Endothelial cell of umbilical vein (primary cell): ENCODE data around the gene CDK17. TPM values are rescaled to one million over a fixed set of nuclear protein-coding genes. Genes with fewer than 3 reads are reported as not detected.

Source experiments
- BruUV-seq: library from RNA; stranded (reverse); fragments of 400-500 nt; replicated peaks from 2 replicates; lab custom pipeline; 2021; lab: Mats Ljungman, UMichigan
- CTCF ChIA-PET: fragments of 300-600, 350-600 bp; sonication (Branson Sonifier 250); formaldehyde crosslinking; loops from one replicate; lab custom pipeline; 2021; ENCODE audit warnings: antibody characterized with exemption, inconsistent platforms; lab: Charles Lee
- POLR2A ChIA-PET: fragments of 300-600, 350-600 bp; sonication (Branson Sonifier 250); formaldehyde crosslinking; loops from one replicate; lab custom pipeline; 2021; ENCODE audit warnings: antibody characterized with exemption, inconsistent platforms; lab: Charles Lee
- DNase-seq: peaks from one replicate; pipeline ENCODE4 v3.0.0-alpha.2; 2011; ENCODE audit warnings: low read depth, low spot score
- FAIRE-seq: peaks from 2 replicates; lab custom pipeline; 2011; peaks lifted over from hg19 to GRCh38; lab: Jason Lieb, UNC
- H2AFZ ChIP-seq: 2 replicates; pipeline ENCODE4 v1.6.0; 2012; ENCODE audit warnings: low read depth, low read length, control low read depth, inconsistent platforms
- H3K27ac ChIP-seq: 2 replicates; pipeline ENCODE4 v1.5.1; 2011; ENCODE audit warnings: low read depth, mild to moderate bottlenecking, control low read depth, low read length, moderate library complexity; ENCODE audit not compliant: insufficient read depth
- H3K27me3 ChIP-seq, 2 experiments: 2 replicates each; pipeline versions ENCODE4 v1.6.0 to v1.6.1; 2011; ENCODE audit warnings: low read length in 2 of 2, mixed read lengths in 1 of 2; ENCODE audit not compliant: control insufficient read depth in 2 of 2, insufficient read depth in 2 of 2
- H3K36me3 ChIP-seq, 2 experiments: 2 replicates in 1 of 2; 3 replicates in 1 of 2; pipeline ENCODE4 v1.5.1; 2011; ENCODE audit warnings: low read length in 2 of 2, mild to moderate bottlenecking in 1 of 2, moderate library complexity in 1 of 2; ENCODE audit not compliant: control insufficient read depth in 2 of 2, insufficient read depth in 2 of 2; ENCODE audit errors: extremely low read depth in 1 of 2
- H3K4me1 ChIP-seq: 3 replicates; pipeline ENCODE4 v1.5.1; 2011; ENCODE audit warnings: mild to moderate bottlenecking, low read length; ENCODE audit not compliant: control insufficient read depth, insufficient read depth; ENCODE audit errors: extremely low read depth
- H3K4me2 ChIP-seq: 2 replicates; pipeline ENCODE4 v1.6.1; 2011; ENCODE audit warnings: low read length, control low read depth, mixed read lengths; ENCODE audit not compliant: insufficient read depth
- H3K4me3 ChIP-seq, 3 experiments: fragments of 200-600 bp in 1 of 3; sonication (generic), shearing (Covaris generic) in 1 of 3; replicated peaks in 1 of 3; 2 replicates each; pipeline ENCODE4 v1.5.1; 2011 to 2016; ENCODE audit warnings: control low read depth in 3 of 3, low read length in 3 of 3, mild to moderate bottlenecking in 2 of 3, inconsistent platforms in 1 of 3, low read depth in 1 of 3, moderate library complexity in 1 of 3; ENCODE audit not compliant: insufficient read depth in 1 of 3
- H3K79me2 ChIP-seq: 2 replicates; pipeline ENCODE4 v1.6.0; 2012; ENCODE audit warnings: low read length, inconsistent platforms; ENCODE audit not compliant: control insufficient read depth, insufficient read depth
- H3K9ac ChIP-seq: replicated peaks from 2 replicates; pipeline ENCODE3; 2011; ENCODE audit warnings: low read length, control low read depth; ENCODE audit not compliant: insufficient read depth; ENCODE audit errors: extremely low read depth
- H3K9me1 ChIP-seq: replicated peaks from 3 replicates; pipeline ENCODE4 v1.6.0; 2011; ENCODE audit warnings: mild to moderate bottlenecking, low read length; ENCODE audit not compliant: control insufficient read depth, insufficient read depth; ENCODE audit errors: extremely low read depth
- H3K9me3 ChIP-seq: replicated peaks from 2 replicates; pipeline ENCODE4 v1.5.1; 2012; ENCODE audit warnings: low read length, inconsistent platforms; ENCODE audit not compliant: control insufficient read depth, insufficient read depth
- H4K20me1 ChIP-seq: replicated peaks from 2 replicates; pipeline ENCODE3; 2011; ENCODE audit warnings: mild to moderate bottlenecking, low read length; ENCODE audit not compliant: control insufficient read depth, insufficient read depth; ENCODE audit errors: extremely low read depth
- JUN ChIP-seq: IDR thresholded peaks from 2 replicates; pipeline ENCODE4 v1.6.1; 2011; ENCODE audit warnings: borderline replicate concordance, low read depth; ENCODE audit not compliant: insufficient read length, insufficient read depth
- MYC ChIP-seq: IDR thresholded peaks from one replicate; pipeline ENCODE4 v1.6.1; 2011; ENCODE audit warnings: mild to moderate bottlenecking, low read depth, low read length
- POLR2A ChIP-seq: IDR thresholded peaks from 2 replicates; pipeline ENCODE4 v1.6.1; 2012; ENCODE audit warnings: low read depth, mild to moderate bottlenecking, control low read depth, low read length
- POLR2AphosphoS5 ChIP-seq: IDR thresholded peaks from 2 replicates; pipeline ENCODE4 v1.6.1; 2012; ENCODE audit warnings: low read depth, mild to moderate bottlenecking, control low read depth, low read length, moderate library complexity; ENCODE audit not compliant: insufficient read depth
- dilution Hi-C: fragments of 300-500 bp; cut with MboI; formaldehyde crosslinking; loops from one replicate; pipeline ENCODE4 v1.15.0; 2019; ENCODE audit warnings: low sequenced_read_pairs; ENCODE audit not compliant: extremely low pct_ligation_motif_present
- intact Hi-C: fragments of 100-400 bp; cut with micrococcal nuclease; formaldehyde crosslinking; loops from one replicate; pipeline ENCODE4 v1.10.0; 2022
- polyA plus RNA-seq, 4 experiments: library from polyadenylated mRNA; depleted of rRNA in 3 of 4; stranded (reverse) in 3 of 4; unstranded in 1 of 4; fragments of >200 nt; gene quantifications; 2 replicates each; pipeline versions ENCODE4 v1.2.1 to v1.2.3, GENCODE V29; 2011 to 2012; ENCODE audit warnings: missing spikeins in 1 of 4
- total RNA-seq: library from RNA; stranded (reverse); gene quantifications from 2 replicates; pipeline ENCODE4 v1.2.3, GENCODE V29; 2021

Gene CDK17
- total and polyA plus RNA-seq, 2 donors (not counting 3 experiments of a cell fraction or from before 2014, with no cell fraction given), result 61.1 to 176 TPM

DNA sequence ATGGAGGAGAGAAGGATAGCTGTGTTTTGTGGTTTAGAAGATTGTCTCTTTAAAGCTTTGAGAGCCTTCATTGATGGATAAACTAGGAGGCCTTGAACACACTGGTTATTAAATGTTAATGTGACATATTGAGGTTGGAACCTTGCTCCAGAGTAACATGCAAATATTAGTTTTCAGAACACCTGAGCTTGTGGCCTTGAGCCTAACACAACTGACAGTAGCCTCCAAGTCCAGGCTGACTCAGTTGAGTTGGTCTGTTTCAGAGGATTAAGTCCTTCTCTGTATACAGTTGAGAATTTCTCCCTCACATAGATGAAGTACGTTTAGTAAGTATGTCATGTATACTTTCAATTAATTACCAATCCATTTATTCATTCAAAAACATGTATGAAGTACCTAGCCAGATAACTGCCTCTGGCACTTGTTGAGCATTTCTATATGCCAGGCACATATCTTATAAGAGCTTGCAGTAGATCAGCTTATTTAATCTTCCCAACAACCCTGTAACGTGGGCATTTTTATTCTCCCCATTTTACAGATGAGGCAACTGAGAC, 142.6 kb downstream of the CDK17 start:
- H3K27me3 ChIP-seq, result no peaks in the 10 kb centered on the region
- H4K20me1 ChIP-seq, result peaks cover 13% of the 10 kb centered on the region
- peak; percentile 70 for TF ChIP-seq POLR2A
- TF ChIP-seq POLR2AphosphoS5, result peak; percentile 47
- TF ChIP-seq JUN, result no peak
- no TSS peak for BruUV-seq
- H3K27ac ChIP-seq, result peak overlapping the region; percentile 41
- H3K9me3 ChIP-seq, result no peaks in the 10 kb centered on the region
- DNase-seq (peak; percentile 50), FAIRE-seq (no peak)
- dilution Hi-C loops, result no loop called here
- H3K36me3 ChIP-seq, result peaks cover 26 to 34% of the 10 kb centered on the region in 2 experiments
- no peak overlapping the region for H2AFZ ChIP-seq
- H3K4me2 ChIP-seq, result no peak overlapping the region
- intact Hi-C loops, result loop anchor here (5.0 to 10.0 kb wide), 2 partner anchors 115 to 343 kb away; no protein-coding TSS in a partner anchor
- ChIA-PET POLR2A (no interaction called here), CTCF (interaction anchor here (0.8 to 2.5 kb wide), 3 partner anchors 81 to 259 kb away, joined by 3 to 12 read pairs (median 3); no protein-coding TSS in a partner anchor)
- no peak overlapping the region for H3K9ac ChIP-seq
- peaks cover 76% of the 10 kb centered on the region for H3K4me1 ChIP-seq
- H3K79me2 ChIP-seq, result peaks cover 83% of the 10 kb centered on the region
- no peak overlapping the region for H3K4me3 ChIP-seq
- no peaks in the 10 kb centered on the region for H3K9me1 ChIP-seq

GRCh38 chr12:96256672-96257361, 143.4 kb downstream of the CDK17 start:
- BruUV-seq, result no TSS peak
- ChIA-PET POLR2A (no interaction called here), CTCF (interaction anchor here (1.4 to 2.5 kb wide), 2 partner anchors 194 to 260 kb away, joined by 3 to 12 read pairs; no protein-coding TSS in a partner anchor)
- intact Hi-C loops (loop anchor here (5.0 to 10.0 kb wide), 2 partner anchors 115 to 342 kb away; no protein-coding TSS in a partner anchor), dilution Hi-C loops (no loop called here)
- Histone ChIP-seq H4K20me1 (peaks cover 8% of the 10 kb centered on the region), H3K9me1 (no peaks in the 10 kb centered on the region), H3K4me1 (peaks cover 70% of the 10 kb centered on the region), H3K27me3 (no peaks in the 10 kb centered on the region), H3K27ac (peak overlapping the region; percentile 87), H3K36me3 (peaks cover 30 to 34% of the 10 kb centered on the region in 2 experiments), H2AFZ (no peak overlapping the region), H3K4me3 (no peak overlapping the region), H3K4me2 (no peak overlapping the region), H3K79me2 (peaks cover 91% of the 10 kb centered on the region), H3K9me3 (no peaks in the 10 kb centered on the region), H3K9ac (peak overlapping the region; percentile 1)
- DNase-seq, result no peak
- TF ChIP-seq POLR2AphosphoS5 (peak; percentile 42), MYC (no peak), POLR2A (peak; percentile 69)
- no peak for FAIRE-seq
